SK-N-SH treated with all-trans-retinoic acid at 6 μM for 48 hours (cell line): Measurements from ENCODE around the gene TEKT1.

ENCODE experiments used
- ATAC-seq: fragments of 200-7000 bp; cut with Tn5 transposase; 3 replicates; pipeline ENCODE4 v1.9.1; 2020; ENCODE audit warnings: mild to moderate bottlenecking, moderate library complexity
- ARNTL ChIP-seq: fragments of 450-650 bp; formaldehyde crosslinking; IDR thresholded peaks from 2 replicates; pipeline ENCODE4 v1.5.0; 2020; ENCODE audit warnings: low read depth, mild to moderate bottlenecking, moderate library complexity, borderline replicate concordance
- CSDC2 ChIP-seq: fragments of 250-450 bp; sonication (Bioruptor Pico); IDR thresholded peaks from 2 replicates; pipeline ENCODE4 v1.5.0; 2020; ENCODE audit warnings: mild to moderate bottlenecking, moderate library complexity
- ESRRG ChIP-seq: fragments of 250-450 bp; sonication (Bioruptor Pico); IDR thresholded peaks from 2 replicates; pipeline ENCODE4 v1.6.1; 2021; ENCODE audit warnings: mild to moderate bottlenecking
- GLIS3 ChIP-seq: fragments of 250-450 bp; sonication (Bioruptor Pico); IDR thresholded peaks from 2 replicates; pipeline ENCODE4 v1.5.0; 2020; ENCODE audit warnings: mild to moderate bottlenecking, moderate library complexity
- ISL1 ChIP-seq: fragments of 250-450 bp; sonication (Bioruptor Pico); IDR thresholded peaks from 2 replicates; pipeline ENCODE4 v2.1.2; 2022; ENCODE audit warnings: mild to moderate bottlenecking, moderate library complexity
- OSR1 ChIP-seq: fragments of 250-450 bp; sonication (Bioruptor Pico); IDR thresholded peaks from 2 replicates; pipeline ENCODE4 v1.8.0; 2022; ENCODE audit warnings: moderate library complexity, mild to moderate bottlenecking, inconsistent platforms
- POU6F1 ChIP-seq: fragments of 250-450 bp; sonication (Bioruptor Pico); IDR thresholded peaks from 2 replicates; pipeline ENCODE4 v1.8.0; 2021; ENCODE audit warnings: low read depth, mild to moderate bottlenecking, moderate library complexity, borderline replicate concordance
- RARB ChIP-seq: fragments of 250-450 bp; sonication (Bioruptor Pico); IDR thresholded peaks from 2 replicates; pipeline ENCODE4 v1.8.0; 2021; ENCODE audit warnings: mild to moderate bottlenecking, moderate library complexity
- SNAI2 ChIP-seq: fragments of 250-450 bp; sonication (Bioruptor Pico); IDR thresholded peaks from 2 replicates; pipeline ENCODE4 v1.5.0; 2020; ENCODE audit warnings: mild to moderate bottlenecking, moderate library complexity
- TCF4 ChIP-seq: fragments of 250-450 bp; sonication (Bioruptor Pico); IDR thresholded peaks from 2 replicates; pipeline ENCODE4 v1.8.0; 2021; ENCODE audit warnings: mild to moderate bottlenecking, moderate library complexity, borderline replicate concordance
- TOX ChIP-seq: fragments of 250-450 bp; sonication (Bioruptor Pico); IDR thresholded peaks from 2 replicates; pipeline ENCODE4 v1.8.0; 2021; ENCODE audit warnings: mild to moderate bottlenecking, moderate library complexity, borderline replicate concordance
- ZC3H10 ChIP-seq: fragments of 250-450 bp; sonication (Bioruptor Pico); IDR thresholded peaks from 2 replicates; pipeline ENCODE4 v1.5.1; 2021; ENCODE audit warnings: mild to moderate bottlenecking, moderate library complexity
- ZFP3 ChIP-seq: fragments of 250-450 bp; sonication (Bioruptor Pico); IDR thresholded peaks from 2 replicates; pipeline ENCODE4 v1.5.0; 2020; ENCODE audit warnings: mild to moderate bottlenecking, moderate library complexity
- ZNF565 ChIP-seq: fragments of 450-650 bp; formaldehyde crosslinking; conservative IDR thresholded peaks from 2 replicates; pipeline ENCODE4 v1.5.0; 2020; ENCODE audit warnings: low read depth, mild to moderate bottlenecking, moderate library complexity
- ZNF8 ChIP-seq: fragments of 450-650 bp; formaldehyde crosslinking; IDR thresholded peaks from 2 replicates; pipeline ENCODE4 v1.5.0; 2020; ENCODE audit warnings: mild to moderate bottlenecking, moderate library complexity
- TF ChIP-seq, protein P1 (sequence below): fragments of 250-450 bp; sonication (Bioruptor Pico); IDR thresholded peaks from 2 replicates; pipeline ENCODE4 v1.5.1; 2020; ENCODE audit warnings: low read depth, mild to moderate bottlenecking, moderate library complexity
- TF ChIP-seq, protein P2 (sequence below): fragments of 250-450 bp; sonication (Bioruptor Pico); IDR thresholded peaks from 2 replicates; pipeline ENCODE4 v1.5.1; 2021; ENCODE audit warnings: mild to moderate bottlenecking, moderate library complexity
- TF ChIP-seq, protein P3 (sequence below): fragments of 250-450 bp; sonication (Bioruptor Pico); IDR thresholded peaks from 2 replicates; pipeline ENCODE4 v1.8.0; 2020; ENCODE audit warnings: mild to moderate bottlenecking, moderate library complexity, borderline replicate concordance
- TF ChIP-seq, protein P4 (sequence below): fragments of 250-450 bp; sonication (Bioruptor Pico); IDR thresholded peaks from 2 replicates; pipeline ENCODE4 v1.5.0; 2020; ENCODE audit warnings: mild to moderate bottlenecking, moderate library complexity

Gene TEKT1

DNA sequence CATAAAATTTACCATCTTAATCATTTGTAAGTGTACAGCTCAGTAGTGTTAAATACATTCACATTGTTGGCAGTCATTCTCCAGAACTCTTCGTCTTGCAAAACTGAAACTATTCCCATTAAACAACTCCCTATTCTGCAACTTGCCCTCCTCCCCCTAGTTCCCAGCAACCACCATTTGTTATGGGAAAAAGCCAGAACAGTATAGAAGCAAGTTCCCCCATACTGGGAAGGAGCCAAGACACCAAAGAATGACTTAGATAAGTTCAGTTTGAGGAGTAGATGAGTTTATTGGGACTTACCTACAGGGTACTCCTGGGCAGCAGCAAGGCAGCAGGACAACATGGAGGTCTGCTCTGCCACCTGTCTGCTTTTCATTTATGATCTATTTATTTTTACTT lies 39.3 kb upstream of the TEKT1 start:
- TF ChIP-seq POU6F1 (CRISPR knock-in tag) (no peak), TOX (CRISPR knock-in tag) (no peak), OSR1 (CRISPR knock-in tag) (no peak), ZNF8 (CRISPR knock-in tag) (no peak), TCF4 (no peak), ZNF565 (CRISPR knock-in tag) (no peak), CSDC2 (CRISPR knock-in tag) (no peak), ZC3H10 (CRISPR knock-in tag) (no peak)
- TF ChIP-seq, protein P1, sequence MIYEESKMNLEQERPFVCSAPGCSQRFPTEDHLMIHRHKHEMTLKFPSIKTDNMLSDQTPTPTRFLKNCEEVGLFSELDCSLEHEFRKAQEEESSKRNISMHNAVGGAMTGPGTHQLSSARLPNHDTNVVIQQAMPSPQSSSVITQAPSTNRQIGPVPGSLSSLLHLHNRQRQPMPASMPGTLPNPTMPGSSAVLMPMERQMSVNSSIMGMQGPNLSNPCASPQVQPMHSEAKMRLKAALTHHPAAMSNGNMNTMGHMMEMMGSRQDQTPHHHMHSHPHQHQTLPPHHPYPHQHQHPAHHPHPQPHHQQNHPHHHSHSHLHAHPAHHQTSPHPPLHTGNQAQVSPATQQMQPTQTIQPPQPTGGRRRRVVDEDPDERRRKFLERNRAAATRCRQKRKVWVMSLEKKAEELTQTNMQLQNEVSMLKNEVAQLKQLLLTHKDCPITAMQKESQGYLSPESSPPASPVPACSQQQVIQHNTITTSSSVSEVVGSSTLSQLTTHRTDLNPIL, result no peak
- TF ChIP-seq, protein P2, sequence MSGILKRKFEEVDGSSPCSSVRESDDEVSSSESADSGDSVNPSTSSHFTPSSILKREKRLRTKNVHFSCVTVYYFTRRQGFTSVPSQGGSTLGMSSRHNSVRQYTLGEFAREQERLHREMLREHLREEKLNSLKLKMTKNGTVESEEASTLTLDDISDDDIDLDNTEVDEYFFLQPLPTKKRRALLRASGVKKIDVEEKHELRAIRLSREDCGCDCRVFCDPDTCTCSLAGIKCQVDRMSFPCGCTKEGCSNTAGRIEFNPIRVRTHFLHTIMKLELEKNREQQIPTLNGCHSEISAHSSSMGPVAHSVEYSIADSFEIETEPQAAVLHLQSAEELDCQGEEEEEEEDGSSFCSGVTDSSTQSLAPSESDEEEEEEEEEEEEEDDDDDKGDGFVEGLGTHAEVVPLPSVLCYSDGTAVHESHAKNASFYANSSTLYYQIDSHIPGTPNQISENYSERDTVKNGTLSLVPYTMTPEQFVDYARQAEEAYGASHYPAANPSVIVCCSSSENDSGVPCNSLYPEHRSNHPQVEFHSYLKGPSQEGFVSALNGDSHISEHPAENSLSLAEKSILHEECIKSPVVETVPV (CRISPR knock-in tag), result no peak
- no peak for ATAC-seq

DNA sequence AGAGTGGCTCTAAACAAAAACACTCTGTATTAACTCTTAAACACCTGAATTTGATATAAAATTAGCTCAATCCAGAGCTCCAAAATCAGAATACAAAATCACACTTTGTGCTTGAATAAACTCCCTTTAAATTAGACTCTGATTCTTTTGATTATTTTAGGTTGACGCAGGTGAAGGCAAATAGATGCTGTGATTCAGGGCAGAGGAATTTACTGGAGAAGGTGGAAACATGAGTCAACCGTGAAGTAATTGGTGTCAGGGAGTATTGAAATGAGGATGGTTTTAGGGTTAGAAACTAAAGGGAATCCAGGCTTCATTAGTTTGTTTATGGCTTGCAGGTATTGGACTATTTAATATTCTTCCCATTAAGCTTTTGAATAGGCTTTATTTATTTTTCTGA lies 37.1 kb upstream of the TEKT1 start:
- ATAC-seq, result no peak
- no peak for TF ChIP-seq ISL1
- TF ChIP-seq, protein P1, result no peak
- TF ChIP-seq TCF4, result no peak
- TF ChIP-seq ESRRG (CRISPR knock-in tag), result no peak
- no peak for TF ChIP-seq SNAI2
- TF ChIP-seq TOX (CRISPR knock-in tag), result no peak
- TF ChIP-seq, protein P3, sequence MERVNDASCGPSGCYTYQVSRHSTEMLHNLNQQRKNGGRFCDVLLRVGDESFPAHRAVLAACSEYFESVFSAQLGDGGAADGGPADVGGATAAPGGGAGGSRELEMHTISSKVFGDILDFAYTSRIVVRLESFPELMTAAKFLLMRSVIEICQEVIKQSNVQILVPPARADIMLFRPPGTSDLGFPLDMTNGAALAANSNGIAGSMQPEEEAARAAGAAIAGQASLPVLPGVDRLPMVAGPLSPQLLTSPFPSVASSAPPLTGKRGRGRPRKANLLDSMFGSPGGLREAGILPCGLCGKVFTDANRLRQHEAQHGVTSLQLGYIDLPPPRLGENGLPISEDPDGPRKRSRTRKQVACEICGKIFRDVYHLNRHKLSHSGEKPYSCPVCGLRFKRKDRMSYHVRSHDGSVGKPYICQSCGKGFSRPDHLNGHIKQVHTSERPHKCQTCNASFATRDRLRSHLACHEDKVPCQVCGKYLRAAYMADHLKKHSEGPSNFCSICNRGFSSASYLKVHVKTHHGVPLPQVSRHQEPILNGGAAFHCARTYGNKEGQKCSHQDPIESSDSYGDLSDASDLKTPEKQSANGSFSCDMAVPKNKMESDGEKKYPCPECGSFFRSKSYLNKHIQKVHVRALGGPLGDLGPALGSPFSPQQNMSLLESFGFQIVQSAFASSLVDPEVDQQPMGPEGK (CRISPR knock-in tag), result no peak
- no peak for TF ChIP-seq GLIS3 (CRISPR knock-in tag)
- TF ChIP-seq, protein P4, sequence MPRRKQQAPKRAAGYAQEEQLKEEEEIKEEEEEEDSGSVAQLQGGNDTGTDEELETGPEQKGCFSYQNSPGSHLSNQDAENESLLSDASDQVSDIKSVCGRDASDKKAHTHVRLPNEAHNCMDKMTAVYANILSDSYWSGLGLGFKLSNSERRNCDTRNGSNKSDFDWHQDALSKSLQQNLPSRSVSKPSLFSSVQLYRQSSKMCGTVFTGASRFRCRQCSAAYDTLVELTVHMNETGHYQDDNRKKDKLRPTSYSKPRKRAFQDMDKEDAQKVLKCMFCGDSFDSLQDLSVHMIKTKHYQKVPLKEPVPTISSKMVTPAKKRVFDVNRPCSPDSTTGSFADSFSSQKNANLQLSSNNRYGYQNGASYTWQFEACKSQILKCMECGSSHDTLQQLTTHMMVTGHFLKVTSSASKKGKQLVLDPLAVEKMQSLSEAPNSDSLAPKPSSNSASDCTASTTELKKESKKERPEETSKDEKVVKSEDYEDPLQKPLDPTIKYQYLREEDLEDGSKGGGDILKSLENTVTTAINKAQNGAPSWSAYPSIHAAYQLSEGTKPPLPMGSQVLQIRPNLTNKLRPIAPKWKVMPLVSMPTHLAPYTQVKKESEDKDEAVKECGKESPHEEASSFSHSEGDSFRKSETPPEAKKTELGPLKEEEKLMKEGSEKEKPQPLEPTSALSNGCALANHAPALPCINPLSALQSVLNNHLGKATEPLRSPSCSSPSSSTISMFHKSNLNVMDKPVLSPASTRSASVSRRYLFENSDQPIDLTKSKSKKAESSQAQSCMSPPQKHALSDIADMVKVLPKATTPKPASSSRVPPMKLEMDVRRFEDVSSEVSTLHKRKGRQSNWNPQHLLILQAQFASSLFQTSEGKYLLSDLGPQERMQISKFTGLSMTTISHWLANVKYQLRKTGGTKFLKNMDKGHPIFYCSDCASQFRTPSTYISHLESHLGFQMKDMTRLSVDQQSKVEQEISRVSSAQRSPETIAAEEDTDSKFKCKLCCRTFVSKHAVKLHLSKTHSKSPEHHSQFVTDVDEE (CRISPR knock-in tag), result no peak
- no peak for TF ChIP-seq ZNF565 (CRISPR knock-in tag)
- no peak for TF ChIP-seq OSR1 (CRISPR knock-in tag)
- no peak for TF ChIP-seq ZFP3 (CRISPR knock-in tag)
- TF ChIP-seq ZC3H10 (CRISPR knock-in tag), result no peak
- TF ChIP-seq POU6F1 (CRISPR knock-in tag), result no peak
- TF ChIP-seq RARB (CRISPR knock-in tag), result no peak
- TF ChIP-seq ARNTL (CRISPR knock-in tag), result no peak
- TF ChIP-seq, all 23 proteins: peak for 0
